ENCODE measurements around the gene GTF3C4. TPM values are rescaled to one million over a fixed set of nuclear protein-coding genes. Genes with fewer than 3 reads are reported as not detected.

GTF3C4 gene
- total and polyA plus RNA-seq, 2 of the 8 experiments (the other 6 are each of a cell fraction or from before 2014, with no cell fraction given): 6.8 to 39.2 TPM

DNA sequence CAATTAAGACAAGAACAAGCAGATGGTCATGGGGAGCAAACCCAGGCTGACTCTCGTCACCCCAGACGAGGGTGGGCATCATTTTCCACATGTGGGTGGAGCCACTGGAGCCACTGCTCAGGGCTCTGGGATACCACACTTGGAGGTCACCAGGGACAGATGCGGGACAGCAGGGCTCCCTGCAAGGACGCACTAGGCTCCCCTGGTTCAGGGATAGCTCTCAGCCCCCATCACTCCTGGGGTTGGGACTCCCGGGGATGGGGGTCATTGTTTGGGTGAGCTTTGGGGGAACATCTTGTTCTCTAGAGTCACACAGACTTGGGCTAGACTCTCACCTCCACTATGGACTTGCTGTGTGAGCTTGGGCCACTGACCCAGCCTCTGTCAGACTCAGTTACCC is 57.8 kb downstream of the GTF3C4 start:
- H2BK120ac ChIP-seq (replicated peaks; ENCODE audit: low read depth, low read length): no peak overlapping the region
- no peak overlapping the region for H3K14ac ChIP-seq (ENCODE audit: insufficient read length)
- H2BK12ac ChIP-seq (ENCODE audit: low read depth, low read length): no peak overlapping the region
- H3K9me3 ChIP-seq (ENCODE audit: insufficient read depth in 2 of 2, low read depth in 1 of 2, low read length in 1 of 2): no peaks in the 10 kb centered on the region
- FAIRE-seq: no peak
- no peak overlapping the region; the same call in 1 of the 2 replicates for H4K8ac ChIP-seq (ENCODE audit: extremely low read depth, insufficient read depth, low read length)
- H3K4me3 ChIP-seq (ENCODE audit: extremely low read depth in 1 of 4, insufficient read depth in 2 of 4, low read depth in 3 of 4, low read length in 4 of 4): no peak overlapping the region
- H3K4me2 ChIP-seq (ENCODE audit: insufficient read depth in 1 of 2, low read depth in 2 of 2, low read length in 2 of 2): no peak overlapping the region
- no peaks in the 10 kb centered on the region for H4K20me1 ChIP-seq (replicated peaks in 1 of 2; ENCODE audit: control insufficient read depth in 1 of 2, insufficient read depth in 2 of 2, low read length in 2 of 2)
- H2BK15ac ChIP-seq (ENCODE audit: low read length): no peak overlapping the region
- H4K5ac ChIP-seq (ENCODE audit: insufficient read length, low read depth, low read length): no peak overlapping the region
- no peak overlapping the region for H2BK5ac ChIP-seq (ENCODE audit: low read depth, low read length)
- no peaks in the 10 kb centered on the region for H3K36me3 ChIP-seq (ENCODE audit: control insufficient read depth in 2 of 4, insufficient read depth in 4 of 4, low read length in 3 of 4)
- H3K79me1 ChIP-seq (ENCODE audit: low read depth, low read length): no peaks in the 10 kb centered on the region
- no peak overlapping the region for H3K23ac ChIP-seq (ENCODE audit: insufficient read length)
- H2BK20ac ChIP-seq (ENCODE audit: low read length): no peak overlapping the region
- H3K27me3 ChIP-seq (replicated peaks in 1 of 4; ENCODE audit: control insufficient read depth in 3 of 4, extremely low read depth in 1 of 4, insufficient read depth in 3 of 4, low read length in 3 of 4): no peaks in the 10 kb centered on the region
- no peaks in the 10 kb centered on the region; a peak in 2 of 7 replicates for H3K4me1 ChIP-seq (replicated peaks in 1 of 4; ENCODE audit: control insufficient read depth in 3 of 4, insufficient read depth in 4 of 4, low read length in 3 of 4)
- 82% methylated on average over 5 of the region's 5 CpGs; no CpG with 5 or more reads in 1 of the 2 experiments for WGBS, 2 experiments (ENCODE audit: extremely low coverage in 1 of 2, insufficient coverage in 1 of 2, insufficient read length in 1 of 2, insufficient replicate concordance in 2 of 2, low coverage in 1 of 2, low lambda C conversion rate in 2 of 2, missing lambda C conversion rate in 1 of 2)
- H3K79me2 ChIP-seq (ENCODE audit: control insufficient read depth in 1 of 2, insufficient read depth in 2 of 2, low read length in 2 of 2): no peaks in the 10 kb centered on the region
- no peak overlapping the region for H3K27ac ChIP-seq (ENCODE audit: low read depth, low read length)
- no peak overlapping the region for H4K91ac ChIP-seq (replicated peaks; ENCODE audit: insufficient read length, low read length)
- no peak overlapping the region for H2AFZ ChIP-seq (ENCODE audit: low read length)
- no peak overlapping the region for H3K18ac ChIP-seq (ENCODE audit: extremely low read depth, low read length)
- ChIA-PET CTCF (ENCODE audit: partially characterized antibody) (interaction anchor here (0.6 kb wide), 1 partner anchor 327 kb away, joined by 4 read pairs; no protein-coding TSS in a partner anchor), POLR2A (ENCODE audit: partially characterized antibody) (no interaction called here)
- DNase-seq (ENCODE audit: low read depth in 1 of 2, low spot score in 2 of 2): no peak
- H3K56ac ChIP-seq (replicated peaks; ENCODE audit: insufficient read length, low read depth, low read length): no peak overlapping the region
- no peaks in the 10 kb centered on the region for H3K23me2 ChIP-seq (ENCODE audit: low read depth, low read length)
- H2AK5ac ChIP-seq (ENCODE audit: low read depth, low read length): no peak overlapping the region
- H3K4ac ChIP-seq (replicated peaks; ENCODE audit: insufficient read length, low read depth, low read length): no peak overlapping the region
- no peak overlapping the region for H3K9ac ChIP-seq (replicated peaks in 1 of 4; ENCODE audit: extremely low read depth in 1 of 4, low read depth in 3 of 4, low read length in 3 of 4)
- TF ChIP-seq BCL11A (IDR thresholded peaks at IDR 0.05; ENCODE audit: low read depth in 2 of 2, low read length in 2 of 2) (no peak), TCF12 (IDR thresholded peaks at IDR 0.05; ENCODE audit: low read depth, low read length) (no peak), CHD2 (IDR thresholded peaks at IDR 0.05; ENCODE audit: low read length) (no peak), CTBP2 (IDR thresholded peaks at IDR 0.05; ENCODE audit: borderline replicate concordance, insufficient read depth, insufficient read length, low read length) (no peak), TEAD4 (IDR thresholded peaks at IDR 0.05; ENCODE audit: low read depth, low read length) (no peak), TAF7 (optimal IDR thresholded peaks at IDR 0.05; ENCODE audit: borderline replicate concordance, low read depth, low read length) (no peak), SRF (IDR thresholded peaks at IDR 0.05; ENCODE audit: low read depth, low read length) (no peak), HDAC2 (IDR thresholded peaks at IDR 0.05; ENCODE audit: borderline replicate concordance in 1 of 2, low read depth in 2 of 2, low read length in 2 of 2) (no peak), RFX5 (IDR thresholded peaks at IDR 0.05; ENCODE audit: borderline replicate concordance, low read depth, low read length) (no peak), GABPA (IDR thresholded peaks at IDR 0.05; ENCODE audit: borderline replicate concordance, insufficient read depth, low read length) (no peak), JUND (IDR thresholded peaks at IDR 0.05; ENCODE audit: low read length) (no peak), SAP30 (IDR thresholded peaks at IDR 0.05; ENCODE audit: insufficient read depth, insufficient replicate concordance, low read length) (no peak), MAX (IDR thresholded peaks at IDR 0.05) (no peak), SIX5 (IDR thresholded peaks at IDR 0.05; ENCODE audit: low read depth, low read length) (no peak)

All from H1 (cell line).